GM18870 (cell line): ENCODE results near the gene GIT1.

Source experiments
- ATAC-seq: cut with Tn5 transposase; IDR thresholded peaks from one replicate; pipeline ENCODE4 v1.9.1; 2021; ENCODE audit warnings: moderate library complexity; ENCODE audit not compliant: unreplicated experiment

Gene GIT1

DNA sequence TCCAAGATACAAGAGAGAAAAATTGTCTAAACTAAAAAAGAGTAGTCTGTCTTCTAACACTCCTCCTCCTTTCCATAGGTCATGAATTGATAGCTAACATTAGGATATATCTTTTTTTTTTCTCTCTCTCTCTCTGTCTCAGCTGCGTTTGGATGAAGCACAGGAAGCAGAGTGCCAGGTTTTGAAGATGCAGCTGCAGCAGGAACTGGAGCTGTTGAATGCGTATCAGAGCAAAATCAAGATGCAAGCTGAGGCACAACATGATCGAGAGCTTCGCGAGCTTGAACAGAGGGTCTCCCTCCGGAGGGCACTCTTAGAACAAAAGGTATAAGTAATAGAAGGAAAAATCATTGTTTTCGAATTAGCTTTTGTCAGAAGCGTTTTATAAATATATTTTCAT is 55.5 kb downstream of the GIT1 start:
- no peak for ATAC-seq

DNA sequence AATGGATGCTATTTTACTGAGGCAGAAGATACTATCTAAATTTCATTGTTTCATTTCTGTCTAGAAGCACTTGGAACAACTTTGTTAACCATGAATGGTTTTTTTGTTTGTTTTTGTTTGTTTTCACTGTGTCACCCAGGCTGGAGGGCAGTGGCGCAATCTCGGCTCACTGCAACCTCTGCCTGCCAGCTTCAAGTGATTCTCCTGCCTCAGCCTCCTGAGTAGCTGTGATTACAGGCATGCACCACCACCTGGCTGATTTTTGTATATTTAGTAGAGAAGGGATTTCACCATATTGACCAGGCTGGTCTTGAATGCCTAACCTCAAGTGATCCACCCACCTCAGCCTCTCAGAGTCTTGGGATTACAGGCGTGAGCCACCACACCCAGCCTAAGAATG is 63.1 kb downstream of the GIT1 start:
- no peak for ATAC-seq

DNA sequence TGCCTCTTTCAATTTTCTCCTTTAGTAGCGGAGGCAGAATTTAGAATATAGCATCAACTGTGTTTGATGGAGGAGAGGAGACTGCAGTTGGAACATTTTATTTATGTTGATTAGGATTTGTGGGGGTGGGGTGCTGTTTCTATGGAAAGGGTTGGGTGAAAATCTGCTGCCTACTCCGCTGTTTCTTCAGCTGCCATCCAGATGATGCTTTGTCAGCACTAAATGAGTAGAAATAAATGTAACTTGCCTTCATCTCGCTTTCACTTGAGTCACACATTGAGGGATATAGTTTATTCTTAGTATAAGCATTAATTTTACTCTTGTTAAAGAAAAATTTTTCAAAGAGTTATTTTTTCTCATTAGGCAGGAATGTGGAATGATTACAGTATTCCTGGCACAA is 64.8 kb downstream of the GIT1 start:
- no peak for ATAC-seq
